GM21786 (cell line): ENCODE data around the gene LCE5A.
"Not testable (repeated sequence)": the region's sequence is repeated elsewhere in the genome, so short reads cannot be mapped to it uniquely, and the experiment has no call there.

Source experiments
- ATAC-seq: cut with Tn5 transposase; IDR thresholded peaks from one replicate; pipeline ENCODE4 v1.9.1; 2021; ENCODE audit not compliant: unreplicated experiment

The LCE5A gene, protein sequence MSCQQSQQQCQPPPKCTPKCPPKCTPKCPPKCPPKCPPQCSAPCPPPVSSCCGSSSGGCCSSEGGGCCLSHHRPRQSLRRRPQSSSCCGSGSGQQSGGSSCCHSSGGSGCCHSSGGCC

DNA sequence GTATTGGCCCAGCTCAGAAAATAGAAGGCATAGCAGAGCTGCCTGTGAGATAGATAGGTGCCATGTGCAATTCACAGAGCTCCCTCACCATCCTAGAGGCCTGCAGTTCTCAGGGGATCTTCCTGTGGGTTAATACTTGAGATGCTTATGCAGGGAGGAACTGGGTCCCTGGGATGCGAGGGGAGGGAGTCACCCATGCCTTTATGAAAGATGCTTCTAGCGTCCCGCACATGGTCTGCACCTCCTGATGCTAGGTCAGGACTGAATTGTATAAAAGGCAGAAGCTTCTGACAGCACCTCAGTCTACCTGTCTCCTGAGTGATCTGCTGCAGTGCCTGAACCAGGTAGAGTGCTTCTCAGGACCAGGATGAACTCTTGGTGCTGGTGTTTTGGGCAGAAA is at the start of gene LCE5A:
TSS of gene LCE5A (plus strand) at position 301 of the 400 bp plus-strand sequence. CDS start 732 bp downstream, outside the sequence.
- no peak for ATAC-seq

DNA sequence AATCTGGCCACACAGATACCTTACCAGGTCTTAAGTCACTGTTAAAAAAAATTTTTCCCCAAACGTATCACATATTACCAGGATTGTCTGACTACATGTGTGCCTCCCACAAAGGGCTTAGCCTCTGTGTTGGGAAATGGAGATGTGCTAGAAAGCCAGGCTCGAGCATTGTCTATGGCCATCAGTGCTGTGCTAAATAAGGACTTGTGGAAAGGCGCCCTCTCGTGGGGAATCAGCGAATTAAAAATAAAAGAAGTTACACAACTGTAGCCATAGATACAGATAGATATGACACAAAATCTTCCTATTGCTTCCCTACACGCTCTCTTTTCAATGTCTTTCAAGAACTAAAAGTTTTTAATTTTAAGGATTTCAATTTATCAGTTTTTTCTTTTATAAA is 49.1 kb upstream of the LCE5A start:
- ATAC-seq = no peak

DNA sequence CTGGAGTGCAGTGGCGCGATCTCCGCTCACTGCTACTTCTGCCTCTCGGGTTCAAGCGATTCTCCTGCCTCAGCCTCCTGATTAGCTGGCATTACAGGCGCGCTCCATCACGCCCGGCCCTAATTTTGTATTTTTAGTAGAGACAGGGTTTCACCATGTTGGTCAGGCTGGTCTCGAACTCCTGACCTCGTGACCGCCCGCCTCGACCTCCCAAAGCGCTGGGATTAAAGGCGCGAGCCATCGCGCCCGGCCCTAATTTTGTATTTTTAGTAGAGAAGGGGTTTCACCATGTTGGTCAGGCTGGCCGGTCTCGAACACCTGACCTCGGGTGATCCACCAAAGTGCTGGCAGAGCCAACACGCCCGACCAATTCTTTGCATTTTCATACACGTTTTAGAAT is 48.0 kb upstream of the LCE5A start:
- ATAC-seq = no peak

DNA sequence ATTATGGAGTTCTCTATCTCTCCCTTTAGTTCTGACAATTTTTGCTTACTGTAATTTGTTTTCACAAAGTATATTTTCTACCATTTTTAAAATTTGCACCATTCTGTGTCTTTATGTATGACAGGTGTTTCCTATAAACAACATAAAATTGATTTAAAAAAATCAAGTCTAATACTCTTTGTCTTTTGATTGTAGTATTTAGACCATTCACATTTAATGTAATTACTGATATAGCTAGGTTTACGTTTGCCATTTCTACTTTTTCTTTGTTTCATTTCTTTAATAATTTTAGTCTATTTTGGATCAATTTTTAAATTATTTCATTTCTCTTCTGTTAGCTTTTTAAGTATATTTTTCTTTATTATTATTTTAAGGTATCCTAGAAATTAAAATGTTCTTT is 44.4 kb upstream of the LCE5A start:
- no peak for ATAC-seq

DNA sequence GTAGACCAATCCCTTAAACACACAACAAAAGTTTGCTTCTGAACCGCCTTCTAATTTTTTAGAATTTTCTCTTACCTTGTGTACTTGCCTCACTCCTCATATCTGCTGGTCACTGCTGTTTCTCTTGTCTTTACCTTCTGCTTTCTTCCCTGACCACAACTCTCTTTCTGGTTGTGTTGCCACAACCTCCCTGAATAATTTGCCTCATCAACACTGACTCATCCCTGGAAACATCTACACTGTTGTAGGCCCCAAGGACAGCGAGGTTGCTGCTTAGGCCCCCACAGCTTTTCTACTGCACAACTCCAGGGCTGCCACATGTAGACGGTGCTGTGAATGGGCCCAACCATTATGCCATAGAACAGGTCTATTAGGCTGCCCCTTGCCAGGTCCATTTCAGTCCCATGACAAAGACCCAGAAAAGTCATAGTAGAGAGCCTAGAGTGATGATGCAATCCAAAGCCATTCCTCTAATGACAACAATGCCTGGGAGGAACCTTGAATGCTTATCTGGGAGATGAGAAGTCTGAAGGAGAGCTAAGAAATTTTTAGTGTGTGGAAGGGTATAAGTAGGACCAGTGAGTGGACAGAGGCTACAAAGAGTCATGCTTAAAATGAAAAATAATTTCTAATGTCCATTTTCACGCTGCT is 36.6 kb upstream of the LCE5A start:
- ATAC-seq = no peak

DNA sequence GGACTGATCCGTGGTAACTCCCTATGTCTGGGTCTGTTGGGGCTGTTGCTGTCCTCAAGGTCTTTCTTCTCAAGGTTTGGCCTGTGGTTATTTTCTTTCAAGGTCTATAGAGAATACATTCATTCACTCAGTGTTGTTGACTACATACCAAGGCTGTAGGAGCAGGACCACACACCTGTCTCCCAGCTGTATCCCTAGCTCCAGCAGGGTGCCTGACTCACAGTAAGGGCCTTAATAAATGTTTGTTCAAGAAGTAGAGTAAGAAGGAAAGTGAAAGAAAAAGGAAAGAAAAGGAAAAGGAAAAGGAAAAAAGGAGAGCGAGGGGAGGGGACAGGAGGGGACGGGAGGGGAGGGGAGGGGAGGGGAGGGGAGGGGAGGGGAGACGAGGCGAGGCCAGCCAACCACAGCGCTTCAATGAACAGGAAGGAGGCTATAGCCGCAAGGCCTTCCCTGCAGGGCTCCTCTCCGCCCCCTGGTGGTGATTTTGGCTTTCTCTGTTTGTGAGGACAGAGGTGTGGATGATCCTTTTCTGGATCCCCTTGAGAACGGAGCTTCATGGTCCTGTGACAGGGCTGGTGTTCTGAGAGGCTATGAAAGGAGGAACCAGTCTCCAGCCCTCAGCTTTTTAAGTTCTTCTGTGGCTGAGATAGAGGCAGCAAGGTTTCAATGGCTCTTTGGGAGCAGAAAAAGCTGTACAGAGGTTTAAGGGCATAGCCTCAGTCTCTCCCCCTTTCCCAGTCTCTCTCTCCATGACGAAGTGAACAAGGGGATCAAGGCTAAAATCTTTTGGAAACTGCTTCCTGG is 30.6 kb upstream of the LCE5A start:
- no peak for ATAC-seq

DNA sequence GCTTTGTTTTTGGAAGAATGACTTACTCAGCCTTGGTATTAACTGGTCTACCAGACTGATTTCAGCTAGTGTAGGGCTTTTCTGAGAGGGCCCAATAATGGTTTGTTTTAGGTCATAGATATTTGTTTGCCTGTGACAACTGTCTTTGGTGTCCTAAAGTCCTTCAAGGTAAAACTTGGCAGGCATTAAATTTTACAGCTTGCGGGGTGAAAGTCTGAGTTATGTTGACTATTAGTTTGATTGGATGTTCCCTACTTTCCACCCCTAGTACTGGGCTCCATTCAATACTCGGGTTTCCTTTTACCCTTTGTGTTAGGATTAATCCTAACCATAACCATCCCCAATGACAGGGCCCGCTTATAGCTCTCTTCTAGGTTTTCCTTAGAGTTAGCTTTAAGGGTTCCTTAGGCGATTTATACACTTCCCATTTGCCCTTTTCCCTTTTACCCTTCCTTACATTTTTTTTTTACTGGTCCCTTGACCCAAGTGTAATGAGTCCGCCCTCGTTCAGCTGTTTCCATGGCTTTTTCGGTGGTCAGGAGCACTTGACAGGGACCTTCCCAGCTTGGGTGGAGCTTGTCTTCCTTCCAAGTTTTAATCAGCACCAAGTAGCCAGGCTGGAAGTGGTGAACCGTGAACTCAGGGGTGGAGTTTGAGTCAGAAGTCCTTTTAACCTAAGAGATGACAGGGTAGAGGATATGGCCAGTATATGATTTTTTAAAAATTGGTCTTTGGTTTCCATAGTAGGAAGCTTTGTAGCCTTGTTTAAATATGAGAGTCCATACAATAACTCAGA is 28.5 kb upstream of the LCE5A start:
- no peak for ATAC-seq

DNA sequence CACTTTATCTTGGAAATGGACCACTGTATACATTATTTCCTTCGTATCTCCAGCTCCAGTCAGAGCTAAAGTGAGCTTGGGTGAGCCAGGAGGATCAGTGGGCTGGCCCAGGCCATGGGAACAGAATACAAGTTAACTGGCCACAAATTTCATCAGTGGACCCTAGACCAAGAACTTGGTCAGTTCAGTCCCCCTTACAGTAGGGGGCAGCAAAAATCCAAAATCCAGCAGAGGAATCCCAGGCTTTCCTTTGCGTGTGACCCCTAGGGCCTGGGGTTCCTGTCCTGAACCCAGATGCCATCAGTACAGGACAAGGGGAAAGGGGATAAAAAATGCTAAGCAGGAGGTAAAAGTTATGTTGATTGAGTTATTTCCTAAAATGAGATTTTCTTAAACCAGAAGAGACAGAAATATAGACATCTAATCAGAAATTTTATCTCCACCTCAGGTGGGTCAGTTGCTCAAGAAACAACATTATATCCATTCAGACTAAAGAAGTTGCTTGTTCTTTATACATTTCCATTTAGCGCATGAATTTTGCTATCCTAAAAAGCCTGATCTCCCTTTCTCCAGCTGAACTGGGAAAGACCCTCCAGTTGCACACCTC is 24.1 kb upstream of the LCE5A start:
- ATAC-seq = no peak

DNA sequence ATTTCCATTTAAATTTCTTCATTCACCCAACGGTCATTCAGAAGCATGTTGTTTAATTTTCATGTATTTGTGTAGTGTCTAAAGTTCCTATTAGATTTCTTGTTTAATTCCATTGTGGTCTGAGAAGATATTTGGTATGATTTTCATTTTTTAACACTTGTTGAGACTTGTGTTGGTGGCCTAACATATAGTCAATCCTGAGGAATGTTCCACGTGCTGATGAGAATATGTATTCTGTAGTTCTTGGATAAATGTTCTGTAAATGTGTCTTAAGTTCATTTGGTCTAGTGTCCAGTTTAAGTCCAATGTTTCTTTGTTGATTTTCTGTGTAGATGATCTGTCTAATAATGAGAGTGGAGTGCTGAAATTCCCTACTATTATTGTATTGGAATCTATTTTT is 22.7 kb upstream of the LCE5A start:
- ATAC-seq = no peak

DNA sequence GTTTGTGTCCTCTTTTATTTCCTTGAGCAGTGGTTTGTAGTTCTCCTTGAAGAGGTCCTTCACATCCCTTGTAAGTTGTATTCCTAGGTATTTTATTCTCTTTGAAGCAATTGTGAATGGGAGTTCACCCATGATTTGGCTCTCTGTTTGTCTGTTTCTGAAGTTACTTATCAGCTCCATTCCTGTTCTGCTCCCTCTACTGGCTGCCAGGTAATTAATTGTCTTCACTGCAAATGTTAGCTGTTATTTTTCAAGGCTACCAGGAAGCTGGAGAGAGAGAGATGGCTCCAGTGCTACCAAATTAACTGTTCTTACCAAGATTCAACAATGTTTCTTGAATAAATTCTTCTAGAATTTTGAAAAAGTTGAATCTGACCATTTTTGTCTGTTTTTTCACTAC is 19.1 kb upstream of the LCE5A start:
- ATAC-seq = not testable (repeated sequence)

DNA sequence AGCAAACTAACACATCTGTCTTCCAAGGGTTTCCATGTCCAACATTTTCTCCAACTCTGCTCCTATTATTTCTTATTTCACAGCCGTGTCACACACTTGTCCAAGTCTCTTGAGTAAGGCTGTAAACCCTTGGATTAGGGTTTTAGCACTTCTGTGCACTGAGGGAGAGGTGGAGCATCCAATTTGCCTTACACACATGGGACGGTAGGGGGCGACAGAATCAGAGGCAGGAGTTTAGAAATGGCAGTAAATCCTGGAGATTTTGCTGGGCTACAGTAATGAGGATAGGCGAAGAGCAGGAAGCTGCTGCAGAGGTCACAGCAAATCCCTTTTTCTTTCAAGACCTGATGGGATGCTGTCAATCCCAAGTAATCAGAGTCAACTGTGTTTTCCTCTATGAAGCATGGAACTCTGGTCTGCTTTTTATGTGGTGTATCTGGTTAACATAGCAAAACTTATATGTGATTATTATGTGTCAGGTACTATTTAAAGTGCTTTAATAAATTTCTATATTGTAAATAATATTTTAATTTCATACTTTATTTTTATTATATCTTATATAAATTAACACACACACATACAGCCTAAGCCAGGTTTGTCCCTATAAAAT is 15.4 kb upstream of the LCE5A start:
- no peak for ATAC-seq

DNA sequence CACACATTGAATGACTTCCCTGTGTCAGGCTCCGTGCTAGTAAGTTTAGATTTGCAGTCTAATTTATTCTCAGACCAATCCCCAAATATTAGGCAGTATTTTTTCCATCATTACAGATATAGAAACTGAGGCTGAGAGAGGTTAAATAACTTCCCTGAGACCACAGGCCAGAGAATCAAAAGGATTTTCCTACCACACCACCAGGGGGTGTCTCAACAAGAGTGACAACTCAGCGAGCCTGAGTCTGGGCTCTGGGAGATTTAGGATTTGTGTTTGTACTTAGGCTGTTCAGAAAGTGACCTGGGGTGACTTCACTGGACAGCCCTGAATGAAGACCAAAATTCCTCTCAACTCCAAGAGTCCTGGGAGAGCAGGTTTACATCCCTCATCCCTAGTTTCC is 13.3 kb upstream of the LCE5A start:
- no peak for ATAC-seq

DNA sequence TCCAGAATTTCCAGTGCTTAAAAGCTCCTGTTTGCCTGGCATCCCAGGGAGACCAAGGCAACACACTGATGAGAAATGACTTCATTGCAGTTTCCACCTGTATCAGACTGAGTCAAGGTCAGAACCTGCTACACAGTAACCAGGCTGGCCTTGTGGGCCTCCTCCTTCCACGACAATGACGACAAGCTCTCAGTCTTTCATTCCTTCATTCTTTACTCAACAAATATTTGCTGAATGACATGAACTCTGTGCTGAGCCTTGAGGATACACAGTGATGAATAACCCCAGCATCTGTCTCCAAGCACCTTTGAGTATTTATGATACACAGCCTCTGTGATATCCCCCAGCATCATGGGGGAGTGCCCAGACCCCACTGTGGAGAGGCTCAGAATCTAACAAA is 8.9 kb upstream of the LCE5A start:
- no peak for ATAC-seq

DNA sequence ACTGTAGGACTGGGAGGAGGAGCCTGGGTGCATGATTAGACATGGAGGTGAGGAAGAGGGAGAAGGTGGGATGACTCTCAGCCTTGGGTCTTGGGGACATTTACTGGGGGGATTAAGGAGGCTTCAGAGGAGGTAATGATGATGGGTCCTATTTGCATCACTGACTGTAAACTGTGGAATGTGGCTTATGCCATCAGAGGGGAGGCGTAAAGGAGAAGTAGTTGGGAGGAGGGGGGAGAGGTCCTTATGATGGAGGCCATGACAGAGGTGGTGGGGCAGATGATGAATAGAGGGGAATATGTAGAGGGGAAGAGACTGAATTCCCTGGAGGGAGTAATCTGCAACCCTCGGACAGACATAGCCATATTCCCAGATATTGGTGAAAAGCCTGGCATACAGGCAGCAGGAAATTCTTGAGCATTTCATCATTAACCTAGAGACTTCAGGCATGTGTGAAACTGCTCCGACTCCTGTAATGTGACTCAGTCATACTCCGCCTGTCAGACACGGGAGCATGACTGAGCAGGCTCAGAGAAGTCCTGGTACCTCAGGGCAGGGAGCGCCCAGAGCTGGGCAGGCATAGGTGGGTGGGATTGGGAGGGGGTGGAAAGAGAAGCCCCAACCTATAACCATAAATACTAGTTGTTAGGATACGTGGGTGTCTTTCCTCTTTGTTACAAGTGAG is 8.0 kb upstream of the LCE5A start:
- no peak for ATAC-seq

DNA sequence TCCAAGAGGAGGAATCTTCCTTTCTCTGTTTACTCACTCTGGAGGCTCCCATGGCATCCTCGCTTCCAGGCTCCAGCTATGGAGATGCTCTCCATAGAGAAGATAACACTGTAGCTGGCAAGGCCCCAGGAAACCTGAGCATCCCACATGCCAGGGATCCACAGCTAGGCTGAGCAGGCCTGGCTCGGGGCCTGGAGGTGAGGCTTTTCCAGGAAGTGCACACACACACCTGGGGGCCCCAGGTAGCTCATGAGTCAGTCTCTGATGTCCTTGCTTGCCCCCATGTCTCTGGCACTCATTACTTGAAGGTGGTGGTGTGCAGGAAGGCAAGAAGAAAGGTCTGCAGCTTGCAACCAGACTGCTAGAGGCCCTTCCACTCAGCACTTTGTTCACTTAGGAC is 5.5 kb upstream of the LCE5A start:
- no peak for ATAC-seq

DNA sequence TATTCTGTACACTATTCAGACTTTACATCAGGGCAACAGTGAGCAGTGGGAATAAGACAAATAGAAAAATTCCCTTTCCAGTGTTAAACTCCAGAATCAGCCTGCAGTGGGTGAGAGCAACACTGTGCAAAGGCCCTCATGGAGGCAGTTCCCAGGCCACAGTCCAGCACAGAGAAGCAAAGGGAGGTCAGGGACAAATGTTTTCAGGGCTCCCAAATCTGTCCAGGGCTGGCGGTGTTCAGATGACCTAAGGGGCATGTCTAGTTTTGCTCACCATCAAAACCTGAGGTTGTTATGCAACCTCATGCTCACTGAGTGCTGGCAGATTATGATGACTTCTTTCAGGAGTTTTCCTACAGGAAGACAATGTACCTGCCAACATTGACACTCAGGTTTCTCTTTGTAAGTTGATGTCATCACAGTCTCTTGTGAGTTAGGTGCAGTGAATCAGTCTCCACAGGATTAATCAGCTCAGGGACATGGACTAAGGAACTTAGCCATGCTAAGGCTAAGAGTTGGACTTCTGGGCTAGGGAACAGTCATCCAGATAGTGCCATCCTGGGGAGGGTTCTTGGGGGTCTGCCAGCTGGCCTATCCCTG is 3.6 kb upstream of the LCE5A start:
- no peak for ATAC-seq

DNA sequence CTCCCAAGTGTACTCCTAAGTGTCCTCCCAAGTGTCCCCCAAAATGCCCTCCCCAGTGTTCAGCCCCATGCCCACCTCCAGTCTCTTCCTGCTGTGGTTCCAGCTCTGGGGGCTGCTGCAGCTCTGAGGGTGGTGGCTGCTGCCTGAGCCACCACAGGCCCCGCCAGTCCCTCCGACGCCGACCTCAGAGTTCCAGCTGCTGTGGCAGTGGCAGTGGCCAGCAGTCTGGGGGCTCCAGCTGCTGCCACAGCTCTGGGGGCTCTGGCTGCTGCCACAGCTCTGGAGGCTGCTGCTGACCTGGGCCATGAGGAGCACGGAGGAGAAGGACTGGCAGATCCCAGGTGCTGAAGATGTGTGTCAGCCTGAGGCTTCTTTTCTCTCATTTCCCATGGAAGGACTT is 993 bp downstream of the LCE5A start:
- no peak for ATAC-seq

DNA sequence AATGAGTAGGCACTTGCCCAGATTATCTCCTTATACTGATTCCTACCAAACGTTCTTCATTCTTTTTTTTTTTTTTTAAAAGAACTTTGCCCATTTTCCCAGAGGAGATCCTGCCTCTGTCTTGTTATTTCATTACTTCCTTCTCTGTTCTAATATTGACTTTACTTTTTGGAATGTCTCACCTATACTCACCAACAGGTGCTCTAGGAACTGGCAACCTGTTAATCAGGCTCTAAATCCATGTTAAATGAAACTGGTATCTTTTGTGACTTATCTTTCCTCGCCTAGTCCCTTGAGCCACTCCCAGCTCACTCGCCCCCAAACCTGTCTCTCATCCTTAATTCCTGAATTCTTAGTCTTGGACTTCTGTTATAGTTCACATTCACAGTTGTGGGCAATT is 2.5 kb downstream of the LCE5A start:
- ATAC-seq = no peak

DNA sequence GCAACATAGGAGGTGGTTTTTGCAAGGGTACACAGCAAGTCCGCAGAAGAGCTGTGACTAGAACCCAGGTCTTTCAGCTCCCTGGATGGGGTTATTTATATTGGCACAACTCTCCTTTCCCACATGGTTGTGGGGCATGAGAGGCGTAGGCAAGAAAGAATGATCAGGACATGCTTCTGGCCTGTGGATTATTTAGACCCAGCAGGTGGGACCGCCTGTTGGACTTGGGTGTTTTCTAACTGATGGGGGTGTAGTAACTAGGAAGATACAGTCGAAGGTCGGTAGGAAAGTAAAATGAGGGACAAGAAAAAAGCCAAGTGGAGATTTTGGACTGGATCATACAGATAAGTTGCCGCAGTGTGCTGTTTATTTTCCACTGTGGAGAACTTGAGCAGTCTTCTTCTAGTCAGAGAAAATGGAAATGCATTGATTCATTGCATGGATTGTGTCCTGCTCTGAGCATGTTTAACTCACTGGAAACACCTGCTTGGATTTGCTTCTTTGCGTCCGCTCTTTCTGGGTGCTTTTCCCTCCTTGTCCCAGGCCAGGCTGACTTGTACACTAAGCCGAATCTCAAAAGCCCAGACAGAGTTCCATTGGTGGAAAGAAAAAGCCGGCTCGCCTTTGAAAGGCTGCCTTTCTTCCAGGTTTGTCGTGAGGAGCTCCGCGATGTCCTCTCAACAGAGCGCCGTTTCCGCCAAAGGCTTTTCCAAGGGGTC is 4.3 kb downstream of the LCE5A start:
- ATAC-seq = no peak
